ENCODE results near the gene FRMD1. TPM values are rescaled to one million over a fixed set of nuclear protein-coding genes. Genes with fewer than 3 reads are reported as not detected.
"Not testable (repeated sequence)": the region's sequence is repeated elsewhere in the genome, so short reads cannot be mapped to it uniquely, and the experiment has no call there.

FRMD1 gene
- total RNA-seq, 1 experiment from 2014 or later: not detected

DNA sequence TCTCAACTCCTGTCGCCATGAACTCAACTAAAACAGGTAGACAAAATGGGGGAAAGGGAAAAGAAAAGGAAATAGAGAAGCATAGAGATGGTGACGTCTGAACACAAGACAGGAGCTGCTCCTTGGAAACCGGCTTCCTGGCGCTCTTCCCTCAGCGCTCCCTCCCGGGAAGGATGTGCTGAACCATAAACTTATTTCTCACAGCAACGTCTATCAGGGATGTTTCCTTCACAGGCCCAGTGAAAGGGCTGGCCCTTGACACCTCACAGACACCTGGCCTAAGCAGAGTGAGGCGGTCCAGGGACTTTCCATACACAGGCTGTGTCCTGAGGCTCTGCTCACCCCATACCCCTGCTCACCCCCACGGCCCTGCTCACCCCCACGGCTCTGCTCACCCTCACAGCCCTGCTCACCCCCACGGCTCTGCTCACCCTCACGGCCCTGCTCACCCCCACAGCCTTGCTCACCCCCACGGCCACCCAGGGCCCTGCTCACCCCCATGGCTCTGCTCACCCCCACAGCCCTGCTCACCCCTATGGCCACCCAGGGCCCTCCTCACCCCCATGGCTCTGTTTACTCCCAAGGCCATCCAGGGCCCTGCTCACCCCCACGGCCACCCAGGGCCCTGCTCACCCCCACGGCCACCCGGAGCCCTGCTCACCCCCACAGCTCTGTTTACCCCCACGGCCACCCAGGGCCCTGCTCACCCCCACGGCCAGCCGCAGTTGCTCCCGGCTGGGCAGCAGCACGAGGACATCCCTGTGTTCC lies 653 bp downstream of the FRMD1 start:
- no peak for DNase-seq (ENCODE audit: low spot score)

DNA sequence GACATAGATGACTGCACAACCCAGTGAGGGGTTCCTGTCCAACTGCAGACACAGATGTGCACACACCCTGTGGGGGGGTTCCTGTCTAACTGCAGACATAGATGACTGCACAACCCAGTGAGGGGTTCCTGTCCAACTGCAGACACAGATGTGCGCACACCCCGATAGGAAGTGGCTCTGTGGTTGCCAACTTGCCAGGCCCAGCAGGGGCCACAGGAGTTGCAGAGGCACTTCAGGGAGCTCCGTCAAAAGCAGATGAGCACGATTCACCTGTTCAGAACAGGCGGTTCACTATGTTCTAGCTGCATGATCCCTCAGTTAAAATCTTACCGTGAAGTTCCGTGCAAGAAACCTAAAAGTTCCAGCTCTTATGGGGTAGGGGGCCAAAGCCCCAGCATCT lies 1.6 kb downstream of the FRMD1 start:
- not testable (repeated sequence) for DNase-seq (ENCODE audit: low spot score)

GRCh38 chr6:168075787-168076202 lies 3.2 kb downstream of the FRMD1 start:
- no peak for DNase-seq (ENCODE audit: low spot score)

DNA sequence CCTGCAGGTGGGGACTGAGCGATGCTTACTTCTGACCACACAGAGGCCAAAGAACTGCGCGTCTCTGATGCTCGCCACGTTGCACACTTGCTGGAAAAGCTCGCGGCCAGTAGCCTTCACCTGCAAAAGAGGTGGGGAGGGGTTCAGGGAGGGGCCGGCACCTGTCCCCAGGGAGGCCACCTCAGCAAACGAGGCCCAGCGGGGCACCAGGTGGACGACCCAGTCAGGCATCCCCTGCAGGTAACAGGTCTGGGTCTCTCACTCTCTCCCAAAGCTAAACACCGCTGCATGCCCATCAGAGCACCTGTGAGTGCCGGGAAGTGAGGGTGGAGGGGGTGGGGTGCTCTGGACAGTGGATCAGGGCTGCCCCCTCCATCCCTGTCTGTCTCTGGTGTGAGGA lies 3.8 kb downstream of the FRMD1 start:
- no peak for DNase-seq (ENCODE audit: low spot score)

DNA sequence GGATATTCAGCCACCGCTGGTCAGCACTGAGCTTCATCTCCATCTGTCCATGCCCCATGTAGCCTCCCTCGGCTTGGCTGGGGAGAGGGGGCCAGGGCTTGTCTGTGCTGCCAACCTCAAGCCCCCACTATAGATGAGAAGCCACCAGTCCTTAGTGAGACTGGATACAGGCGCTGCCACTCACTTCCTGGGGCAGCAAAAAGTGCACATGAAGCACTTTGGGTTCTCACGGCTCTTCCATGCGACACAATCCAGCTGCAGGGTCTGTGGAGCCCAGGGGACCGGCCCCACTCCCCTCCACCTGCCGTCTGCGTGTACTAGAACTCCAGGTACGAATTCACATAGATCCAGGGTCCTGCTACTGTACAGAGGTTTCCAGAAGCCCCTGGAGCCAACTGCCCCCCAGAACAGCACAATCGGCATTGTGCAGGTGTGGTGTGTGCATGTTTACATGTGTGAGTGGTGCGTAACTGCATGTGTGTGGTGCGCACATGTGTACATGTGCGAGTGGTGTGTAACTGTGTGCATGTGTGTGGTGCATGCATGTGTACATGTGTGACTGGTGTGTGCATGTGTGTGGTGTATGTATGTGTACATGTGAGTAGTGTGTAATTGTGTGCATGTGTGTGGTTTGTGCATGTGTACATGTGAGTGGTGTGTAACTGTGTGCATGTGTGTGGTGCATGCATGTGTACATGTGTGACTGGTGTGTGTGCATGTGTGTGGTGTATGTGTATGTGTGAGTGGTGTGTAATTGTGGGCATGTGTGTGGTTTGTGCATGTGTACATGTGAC lies 4.9 kb downstream of the FRMD1 start:
- DNase-seq (ENCODE audit: low spot score): no peak

- no peak for DNase-seq (ENCODE audit: low spot score)
Observed at GRCh38 chr6:168072730-168073129, 6.3 kb downstream of the FRMD1 start.

DNA sequence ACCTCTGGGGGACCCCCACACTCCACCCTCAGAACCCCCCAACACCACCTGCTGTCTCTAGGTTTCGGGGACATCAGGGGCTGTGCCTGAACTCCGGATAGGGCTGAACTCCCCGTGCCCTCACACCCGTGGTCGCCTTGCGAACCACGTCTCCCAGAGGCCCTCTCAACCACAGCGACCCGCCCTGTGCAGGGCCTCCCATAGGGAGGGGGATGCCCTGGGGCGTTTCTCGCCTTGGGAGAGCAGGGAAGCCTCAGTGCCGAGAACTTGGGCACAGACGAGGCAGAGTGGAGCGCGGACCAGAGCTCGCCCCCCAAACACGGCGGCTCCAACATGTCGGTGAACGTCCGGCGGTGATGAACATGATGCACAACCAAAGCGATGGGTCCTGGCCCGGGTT lies 6.8 kb downstream of the FRMD1 start:
- DNase-seq (ENCODE audit: low spot score): no peak

GRCh38 chr6:168071620-168072019 lies 7.4 kb downstream of the FRMD1 start:
- DNase-seq (ENCODE audit: low spot score): no peak

- no peak for DNase-seq (ENCODE audit: low spot score)
Observed at GRCh38 chr6:168070804-168071203, 8.2 kb downstream of the FRMD1 start.

DNA sequence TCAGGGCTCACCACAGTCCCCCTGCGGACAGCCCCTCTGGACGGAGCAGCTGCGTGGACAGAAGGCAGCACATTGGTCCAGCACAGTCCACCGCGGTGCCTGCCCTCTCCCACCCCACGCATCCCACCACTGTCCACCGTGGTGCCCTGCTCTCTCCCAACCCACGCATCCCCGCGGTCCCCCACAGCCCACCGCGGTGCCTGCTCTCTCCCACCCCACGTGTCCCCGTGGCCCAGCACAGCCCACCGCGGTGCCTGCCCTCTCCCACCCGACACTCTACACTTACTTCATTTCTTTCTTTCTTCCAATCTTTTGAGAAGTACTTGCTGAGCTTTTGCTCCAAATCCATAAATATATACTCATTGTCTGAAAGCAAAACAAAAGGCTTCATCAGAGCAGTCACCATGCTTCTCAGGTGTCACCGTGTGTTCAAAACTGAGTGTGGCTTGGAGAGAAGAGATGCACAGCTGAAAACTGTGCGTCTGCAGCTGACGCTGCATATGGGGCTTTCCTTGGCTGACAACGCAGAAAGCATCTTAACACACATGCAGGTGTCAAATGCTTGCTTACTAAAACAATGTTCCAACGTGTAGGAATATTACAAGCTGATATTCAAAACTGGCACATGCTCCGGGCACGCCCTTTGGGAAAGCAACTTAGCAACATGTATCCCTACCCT lies 11.8 kb downstream of the FRMD1 start:
- DNase-seq (ENCODE audit: low spot score): no peak

- no peak for DNase-seq (ENCODE audit: low spot score)
Observed at GRCh38 chr6:168064226-168064807, 14.7 kb downstream of the FRMD1 start.

DNA sequence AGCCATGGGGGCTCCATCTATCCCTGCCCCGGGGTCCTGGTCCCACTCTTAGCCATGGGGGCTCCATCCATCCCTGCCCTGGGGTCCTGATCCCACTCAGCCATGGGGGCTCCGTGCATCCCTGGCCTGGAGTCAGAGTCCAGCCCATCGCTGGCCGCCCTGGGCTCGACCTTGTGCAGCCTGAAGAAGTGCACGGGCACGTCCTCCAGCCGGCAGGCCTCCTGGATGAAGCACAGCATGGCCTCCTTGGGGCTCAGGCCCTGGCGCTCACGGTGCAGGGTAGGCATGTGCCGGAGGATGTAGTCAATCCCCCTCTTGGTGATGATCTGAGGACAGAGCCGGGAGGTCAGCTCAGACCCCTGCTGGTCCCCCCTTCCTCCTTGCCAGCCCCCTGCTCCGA lies 15.6 kb downstream of the FRMD1 start:
- no peak for DNase-seq (ENCODE audit: low spot score)

GRCh38 chr6:168062346-168063289 lies 16.4 kb downstream of the FRMD1 start:
- no peak for DNase-seq (ENCODE audit: low spot score)

DNA sequence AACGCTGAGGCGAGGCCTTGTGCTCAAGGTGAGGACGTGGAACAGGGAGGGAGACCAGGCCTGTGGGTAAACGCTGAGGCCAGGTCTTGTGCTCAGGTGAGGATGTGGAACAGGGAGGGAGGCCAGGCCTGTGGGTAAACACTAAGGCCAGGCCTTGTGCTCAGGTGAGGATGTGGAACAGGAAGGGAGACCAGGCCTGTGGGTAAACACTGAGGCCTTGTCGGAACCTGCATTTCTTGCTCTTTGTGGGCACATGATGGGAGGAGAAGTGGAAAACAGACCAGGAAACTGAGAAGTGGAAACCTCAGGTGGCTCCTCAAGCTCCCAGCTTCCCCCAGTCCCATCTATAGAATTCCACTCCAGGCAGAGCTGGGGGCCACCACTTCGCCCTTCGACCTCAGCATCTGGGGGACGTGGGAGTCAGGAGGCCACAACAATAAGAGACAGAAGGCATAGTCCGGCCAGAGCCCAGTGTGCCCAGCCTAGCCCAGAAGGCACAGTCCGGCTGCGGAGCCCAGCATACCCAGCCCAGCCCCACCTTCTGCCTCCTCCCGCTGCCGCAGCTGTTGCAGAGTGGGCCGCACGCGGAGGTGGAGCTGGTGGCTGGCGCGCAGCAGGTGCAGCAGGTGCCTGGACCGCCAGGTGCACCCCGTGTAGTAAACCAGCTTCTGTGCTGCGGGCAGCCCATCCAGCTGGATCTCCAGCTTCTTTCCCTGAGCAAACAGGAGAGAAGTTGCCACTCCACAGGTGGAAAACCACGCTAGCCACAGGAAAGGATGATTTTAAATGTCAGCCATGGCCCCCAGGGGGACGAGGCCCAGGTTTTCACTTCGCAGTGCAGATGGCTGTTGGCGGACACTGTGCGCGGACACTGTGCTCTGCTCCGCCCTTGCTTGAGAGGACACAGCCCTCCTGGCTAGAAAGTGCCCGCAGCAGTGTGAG lies 17.5 kb downstream of the FRMD1 start:
- no peak for DNase-seq (ENCODE audit: low spot score)

- DNase-seq (ENCODE audit: low spot score): peak; percentile 19
Observed at GRCh38 chr6:168060521-168060931, 18.5 kb downstream of the FRMD1 start.

- no peak for DNase-seq (ENCODE audit: low spot score)
Observed at GRCh38 chr6:168058691-168059551, 20.1 kb downstream of the FRMD1 start.

- no peak for DNase-seq (ENCODE audit: low spot score)
Observed at GRCh38 chr6:168057836-168058235, 21.2 kb downstream of the FRMD1 start.

DNA sequence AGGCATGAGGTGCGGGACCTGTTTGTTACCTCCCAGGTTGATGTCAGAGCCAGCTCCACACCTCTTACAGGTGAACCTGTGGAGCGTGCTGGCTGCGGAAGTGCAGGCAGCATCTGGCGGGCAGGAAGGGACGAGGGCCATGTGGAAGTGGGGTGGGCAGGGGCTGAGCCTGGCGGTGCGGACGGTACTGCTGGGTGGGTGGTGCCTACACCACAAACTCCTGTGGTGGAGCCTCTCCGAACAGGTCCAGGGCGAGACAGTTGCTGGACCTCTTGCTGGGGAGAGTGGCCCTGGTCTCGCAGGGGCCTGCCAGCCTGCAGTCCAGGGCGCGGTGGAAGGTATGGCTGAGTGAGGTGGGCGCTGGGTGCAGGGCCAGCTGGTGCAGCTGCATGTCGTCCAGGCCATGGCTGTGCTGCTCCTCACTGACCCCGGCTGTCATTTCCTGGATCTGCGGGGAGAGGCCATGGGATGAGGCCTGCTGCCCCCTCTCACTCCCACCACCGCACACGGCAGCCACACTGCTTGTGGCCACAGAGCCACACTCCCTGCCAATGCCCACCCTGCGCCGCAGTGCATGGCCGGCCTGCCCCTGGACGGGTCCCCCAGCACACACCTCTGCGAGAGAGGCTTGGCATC lies 22.0 kb downstream of the FRMD1 start:
- DNase-seq (ENCODE audit: low spot score): no peak
